T-helper 17 cell (primary cell): Measurements from ENCODE around the gene COX6A1. TPM values are rescaled to one million over a fixed set of nuclear protein-coding genes. Genes with fewer than 3 reads are reported as not detected.
A peak's percentile ranks its signal among the peaks of the same experiment; 100 is the strongest.
"Not testable (repeated sequence)": the region's sequence is repeated elsewhere in the genome, so short reads cannot be mapped to it uniquely, and the experiment has no call there.

Source experiments
- ATAC-seq: fragments of 150-1000 bp; cut with Tn5 transposase; 2 replicates; pipeline ENCODE4 v1.10.0; 2021; ENCODE audit warnings: mild to moderate bottlenecking, moderate library complexity
- DNase-seq, 3 donors: peaks; one replicate each; pipeline versions ENCODE4 v3.0.0 to v3.0.0-alpha.2; 2020 to 2021
- H3K9me3 ChIP-seq: one replicate; pipeline ENCODE4 v1.7.0; 2013; ENCODE audit warnings: low read length, mild to moderate bottlenecking; ENCODE audit not compliant: control insufficient read depth, poor library complexity, severe bottlenecking
- H3K27ac Mint-ChIP-seq: one replicate; pipeline ENCODE4 v1.8.0; 2022; ENCODE audit warnings: mild to moderate bottlenecking, moderate library complexity, mixed read lengths
- H3K27me3 Mint-ChIP-seq: one replicate; pipeline ENCODE4 v1.8.0; 2022; ENCODE audit warnings: mixed read lengths
- H3K36me3 Mint-ChIP-seq: one replicate; pipeline ENCODE4 v1.8.0; 2022; ENCODE audit warnings: low read depth, mixed read lengths
- H3K4me1 Mint-ChIP-seq: one replicate; pipeline ENCODE4 v1.8.0; 2022; ENCODE audit warnings: mild to moderate bottlenecking, mixed read lengths
- H3K4me3 Mint-ChIP-seq: one replicate; pipeline ENCODE4 v1.8.0; 2022; ENCODE audit warnings: mild to moderate bottlenecking, moderate library complexity, mixed read lengths
- total RNA-seq, 4 donors: library from RNA in 2 of 4; stranded (reverse) in 2 of 4; gene quantifications; one replicate each; pipeline ENCODE4 v1.2.3 and lab custom pipeline; 2022 to 2026

COX6A1 gene
- total RNA-seq, 2 donors from 2014 or later = 136 to 144 TPM

DNA sequence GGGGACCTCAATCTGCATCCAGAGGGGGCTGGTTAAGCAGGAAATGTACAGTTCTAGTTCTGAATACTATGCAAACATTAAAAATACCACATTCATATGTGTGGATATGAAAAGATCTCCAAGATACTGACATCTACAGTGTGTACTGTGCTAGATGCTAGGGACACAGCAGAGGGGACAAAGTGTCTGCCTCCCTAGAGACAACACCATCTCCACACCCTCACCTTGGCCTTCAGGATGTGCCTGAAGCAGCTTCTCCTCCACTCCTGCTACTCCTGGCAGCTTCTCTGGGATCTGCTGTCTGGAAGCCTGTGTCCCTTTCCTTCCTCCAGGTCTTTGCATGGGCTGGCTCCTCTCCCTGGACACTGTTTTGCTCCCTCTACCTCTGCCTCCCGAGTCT lies 42.3 kb downstream of the COX6A1 start:
- Mint-ChIP-seq H3K27me3 (no peaks in the 10 kb centered on the region), H3K36me3 (no peaks in the 10 kb centered on the region), H3K27ac (no peak overlapping the region), H3K4me1 (peaks cover 14% of the 10 kb centered on the region), H3K4me3 (no peak overlapping the region)
- DNase-seq (no peak), ATAC-seq (no peak)
- H3K9me3 ChIP-seq = no peaks in the 10 kb centered on the region

DNA sequence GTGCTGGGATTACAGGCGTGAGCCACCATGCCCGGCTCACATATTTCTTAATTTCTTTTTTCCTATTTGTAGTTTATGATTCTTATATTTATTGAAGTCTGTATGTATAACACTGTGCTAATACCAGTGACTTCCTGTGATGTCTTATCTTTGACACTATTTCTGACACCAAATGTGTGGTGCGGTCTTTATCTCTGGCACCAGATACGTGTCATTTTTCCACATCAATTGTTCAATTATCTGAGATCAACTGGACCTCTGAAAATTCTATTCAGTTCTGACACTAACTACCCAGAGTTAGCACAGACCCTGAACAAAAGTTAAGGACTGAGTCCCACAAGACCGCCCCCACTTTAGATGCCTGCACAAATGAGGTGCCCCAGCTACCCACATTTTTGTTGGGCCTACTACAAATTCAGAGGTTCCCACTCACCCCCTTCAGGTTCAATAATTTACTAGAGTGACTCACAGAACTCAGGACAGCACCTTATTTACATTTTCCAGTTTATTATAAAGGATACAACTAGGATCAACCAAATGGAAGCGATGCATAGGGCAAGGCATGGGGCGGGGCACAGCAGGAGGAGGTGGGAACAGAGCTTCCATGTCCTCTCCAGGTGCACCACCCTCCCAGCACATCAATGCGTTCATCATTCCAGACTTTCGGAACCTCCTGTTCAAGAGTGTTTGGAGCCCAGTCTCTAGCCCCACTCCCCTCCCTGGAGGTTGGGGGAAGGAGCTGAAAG lies 43.3 kb downstream of the COX6A1 start:
- H3K27ac Mint-ChIP-seq = no peak overlapping the region
- DNase-seq (no peak), ATAC-seq (no peak)
- no peak overlapping the region for H3K4me3 Mint-ChIP-seq
- H3K27me3 Mint-ChIP-seq = no peaks in the 10 kb centered on the region
- H3K4me1 Mint-ChIP-seq = peaks cover 14% of the 10 kb centered on the region
- H3K36me3 Mint-ChIP-seq = no peaks in the 10 kb centered on the region
- no peaks in the 10 kb centered on the region for H3K9me3 ChIP-seq

DNA sequence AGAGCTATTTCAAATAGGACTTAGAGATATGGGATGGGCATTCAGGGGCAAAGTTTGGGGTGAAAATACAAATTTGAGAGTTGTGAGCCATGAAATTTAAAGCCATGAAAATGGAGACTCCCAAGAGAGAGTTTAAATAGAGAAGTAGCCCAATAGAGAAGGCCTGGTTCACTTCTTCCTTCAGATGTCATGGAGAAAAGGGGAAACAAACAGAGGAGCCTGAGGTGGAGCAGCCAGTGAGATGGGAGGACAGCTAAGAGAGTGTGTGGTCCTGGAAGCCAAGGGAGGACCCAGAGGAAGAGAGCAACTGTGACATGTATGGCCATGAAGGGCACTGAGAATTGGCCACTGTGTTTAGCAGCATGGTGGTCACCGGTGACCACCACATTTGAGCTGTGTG lies 45.7 kb downstream of the COX6A1 start:
- peaks cover 17% of the 10 kb centered on the region for H3K4me1 Mint-ChIP-seq
- DNase-seq (no peak), ATAC-seq (no peak)
- no peaks in the 10 kb centered on the region for H3K9me3 ChIP-seq
- H3K4me3 Mint-ChIP-seq = no peak overlapping the region
- H3K27me3 Mint-ChIP-seq = no peaks in the 10 kb centered on the region
- no peak overlapping the region for H3K27ac Mint-ChIP-seq
- H3K36me3 Mint-ChIP-seq = no peaks in the 10 kb centered on the region

DNA sequence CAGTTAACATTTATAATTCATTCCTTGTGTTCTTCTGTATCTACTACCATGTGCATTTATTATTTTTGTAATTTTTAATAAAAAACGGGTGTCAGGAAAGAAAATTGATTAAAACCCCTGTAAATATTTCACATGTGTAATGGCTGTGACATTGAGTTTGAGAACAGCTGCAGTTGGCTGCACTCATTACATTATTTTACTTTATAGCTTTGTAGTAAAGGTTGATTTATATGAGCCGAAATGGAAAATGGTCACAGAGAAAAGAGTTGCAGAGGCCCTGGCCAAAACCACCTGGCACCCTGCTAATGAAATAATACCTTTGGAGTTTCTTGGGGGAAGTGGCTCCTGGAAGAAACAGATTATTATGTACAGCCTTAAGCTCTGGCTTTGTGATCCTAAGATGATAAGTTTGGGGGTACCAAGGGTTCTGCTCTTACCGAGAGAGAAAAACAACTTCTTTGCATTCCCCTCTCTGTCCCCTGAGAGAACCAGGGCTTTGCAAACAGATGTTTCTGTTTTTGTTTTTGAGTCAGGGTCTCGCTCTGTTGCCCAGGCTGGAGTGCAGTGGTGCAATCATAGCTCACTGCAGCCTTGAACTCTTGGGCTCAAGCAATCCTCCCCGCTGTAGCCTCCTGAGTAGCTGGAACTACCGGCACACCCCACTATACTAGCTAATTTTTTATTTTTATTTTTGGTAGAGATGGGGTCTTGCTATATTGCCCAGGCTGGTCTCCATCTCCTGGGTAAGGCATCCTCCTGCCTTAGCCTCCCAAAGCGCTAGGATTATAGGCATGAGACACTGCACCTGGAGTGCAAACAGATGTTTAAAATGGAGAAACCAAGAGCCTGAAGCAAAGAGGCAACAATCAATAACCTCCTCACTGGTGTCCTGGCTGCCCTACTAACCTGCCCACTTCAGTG lies 48.3 kb downstream of the COX6A1 start:
- Mint-ChIP-seq H3K36me3 (no peaks in the 10 kb centered on the region), H3K4me1 (peaks cover 17% of the 10 kb centered on the region), H3K27ac (no peak overlapping the region), H3K4me3 (no peak overlapping the region), H3K27me3 (no peaks in the 10 kb centered on the region)
- DNase-seq = no peak
- no peaks in the 10 kb centered on the region for H3K9me3 ChIP-seq
- no peak for ATAC-seq

DNA sequence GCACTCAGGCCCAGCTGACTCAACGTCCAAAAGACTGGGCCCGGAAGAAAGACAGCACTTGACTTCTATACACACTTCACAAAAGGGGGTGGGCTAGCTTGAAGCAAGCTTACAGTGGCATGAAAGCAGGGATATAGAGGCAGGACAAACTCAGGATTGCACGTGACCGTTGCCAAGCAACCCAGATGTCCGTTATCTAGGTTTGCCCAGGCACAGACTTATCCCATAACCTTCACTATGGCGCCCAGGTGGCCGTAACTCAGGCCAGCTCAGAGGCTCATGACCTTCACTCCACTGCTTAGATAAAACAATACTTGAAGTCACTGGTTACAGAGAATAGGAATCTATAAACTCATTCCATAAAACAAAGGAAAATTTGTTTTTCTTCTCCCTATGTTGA lies 49.6 kb downstream of the COX6A1 start:
- H3K9me3 ChIP-seq, H3K27me3 Mint-ChIP-seq, H3K4me3 Mint-ChIP-seq, ATAC-seq, H3K27ac Mint-ChIP-seq, H3K36me3 Mint-ChIP-seq, DNase-seq: not testable (repeated sequence)
- H3K4me1 Mint-ChIP-seq = peaks cover 18% of the 10 kb centered on the region

DNA sequence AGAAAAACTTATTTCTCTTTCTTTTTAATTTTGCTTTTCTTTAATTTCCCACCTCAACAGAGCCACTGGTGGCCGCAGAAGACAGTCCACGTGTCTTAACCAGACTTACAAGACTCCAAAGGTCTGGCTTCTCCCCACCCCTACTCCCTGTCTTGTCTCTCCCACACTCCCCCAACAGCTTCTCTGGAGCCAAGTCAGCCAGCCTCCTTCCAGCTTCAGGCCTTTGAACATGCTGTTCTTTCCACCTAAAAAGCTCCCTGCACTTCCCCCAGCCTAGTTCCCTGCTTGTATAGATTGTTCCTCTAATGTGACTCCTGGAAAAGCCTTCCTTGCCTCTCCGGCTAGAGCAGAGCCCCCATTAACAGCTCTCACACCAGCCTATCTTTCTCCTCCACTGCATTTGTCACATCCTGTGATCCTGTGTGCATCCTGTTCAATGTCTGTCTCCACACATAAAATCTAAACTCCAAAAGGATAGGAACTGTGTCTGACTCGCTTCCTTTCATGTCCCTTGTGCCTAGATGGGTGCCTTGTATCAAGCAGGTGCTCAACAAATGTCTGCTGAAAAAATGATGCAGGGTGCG lies 50.2 kb downstream of the COX6A1 start:
- ATAC-seq (no peak), DNase-seq (no peak)
- no peak overlapping the region for H3K4me3 Mint-ChIP-seq
- H3K9me3 ChIP-seq = no peaks in the 10 kb centered on the region
- H3K36me3 Mint-ChIP-seq = no peaks in the 10 kb centered on the region
- H3K27me3 Mint-ChIP-seq = no peaks in the 10 kb centered on the region
- H3K27ac Mint-ChIP-seq = peak overlapping the region; percentile 41
- peaks cover 18% of the 10 kb centered on the region for H3K4me1 Mint-ChIP-seq

DNA sequence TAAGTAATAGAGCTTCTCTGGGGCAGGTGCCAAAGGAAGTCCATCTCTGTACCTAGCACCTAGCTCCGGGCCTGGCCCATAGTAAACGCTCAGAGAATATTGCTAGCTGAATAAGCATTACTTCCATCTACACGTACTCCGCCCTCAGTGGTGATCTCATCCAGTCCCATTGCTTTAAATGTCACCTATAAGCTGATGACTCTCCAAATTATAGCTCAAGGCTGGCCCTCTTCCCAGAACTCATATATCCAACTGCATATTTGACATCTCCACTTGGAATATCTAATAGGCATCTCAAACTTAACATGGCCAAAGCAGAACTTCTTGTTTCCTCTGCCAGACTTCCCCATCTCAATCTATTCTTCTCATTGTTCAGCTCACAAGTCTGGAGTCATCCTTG lies 51.1 kb downstream of the COX6A1 start:
- no peaks in the 10 kb centered on the region for H3K9me3 ChIP-seq
- H3K4me1 Mint-ChIP-seq = peaks cover 9% of the 10 kb centered on the region
- DNase-seq = no peak
- H3K4me3 Mint-ChIP-seq = peak overlapping the region; percentile 43
- no peak overlapping the region for H3K27ac Mint-ChIP-seq
- ATAC-seq = no peak
- H3K36me3 Mint-ChIP-seq = no peaks in the 10 kb centered on the region
- no peaks in the 10 kb centered on the region for H3K27me3 Mint-ChIP-seq

DNA sequence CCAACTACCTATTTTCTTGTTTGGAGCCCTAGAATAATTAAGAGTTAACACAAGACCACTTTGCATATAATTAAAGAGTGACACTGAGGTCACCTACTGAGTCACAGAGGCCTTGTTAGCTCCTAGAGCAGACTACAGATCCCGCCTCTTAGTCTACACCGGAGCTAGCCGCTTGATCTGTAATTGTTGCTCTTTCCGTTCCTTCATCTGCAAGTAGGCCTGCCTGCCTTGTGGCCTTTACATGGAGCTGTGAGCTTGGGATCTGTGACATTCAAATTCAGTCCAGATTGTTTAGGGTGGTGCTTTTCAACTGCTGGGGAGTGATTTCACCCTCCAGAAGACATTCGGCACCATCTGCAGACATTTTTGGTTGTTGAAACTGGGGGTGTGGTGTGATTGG lies 52.4 kb downstream of the COX6A1 start:
- Mint-ChIP-seq H3K4me3 (no peak overlapping the region), H3K36me3 (no peaks in the 10 kb centered on the region), H3K4me1 (peaks cover 14% of the 10 kb centered on the region), H3K27ac (no peak overlapping the region), H3K27me3 (no peaks in the 10 kb centered on the region)
- ATAC-seq = no peak
- no peak for DNase-seq
- H3K9me3 ChIP-seq = no peaks in the 10 kb centered on the region

Other genes with a start within 250 kb of the COX6A1 start
- 100 to 1,000 TPM; 150 to 163 TPM for gene GCN1, start 243.4 kb upstream of the COX6A1 start, total RNA-seq
- gene RPLP0, start 237.0 kb upstream of the COX6A1 start, total RNA-seq = 1,000 to 10,000 TPM; 2,187 to 2,381 TPM
- gene PXN, start 172.4 kb upstream of the COX6A1 start, total RNA-seq = 100 to 1,000 TPM; 155 to 190 TPM
- gene RNU4-2, start 146.2 kb upstream of the COX6A1 start, total RNA-seq = over 10,000 TPM; 12,026 to 15,039 TPM
- 1,000 to 10,000 TPM; 2,168 to 2,286 TPM for gene RNU4-1, start 144.9 kb upstream of the COX6A1 start, total RNA-seq
- gene SIRT4, start 135.8 kb upstream of the COX6A1 start, total RNA-seq = 1 to 10 TPM in 1 of 2 donors, under 1 TPM in 1; 0.45 to 1.4 TPM
- not detected for gene PLA2G1B, start 110.3 kb upstream of the COX6A1 start, total RNA-seq
- not detected for gene MSI1, start 68.9 kb upstream of the COX6A1 start, total RNA-seq
- 10 to 100 TPM; 18.6 to 21.9 TPM for gene TRIAP1, start 8.3 kb downstream of the COX6A1 start, total RNA-seq
- 10 to 100 TPM; 15.6 to 18.7 TPM for gene GATC, start 8.3 kb downstream of the COX6A1 start, total RNA-seq
- 100 to 1,000 TPM; 122 to 124 TPM for gene SRSF9, start 31.6 kb downstream of the COX6A1 start, total RNA-seq
- 10 to 100 TPM; 70.2 to 72.2 TPM for gene DYNLL1, start 58.0 kb downstream of the COX6A1 start, total RNA-seq
- 10 to 100 TPM; 11.7 to 11.8 TPM for gene COQ5, start 91.0 kb downstream of the COX6A1 start, total RNA-seq
- gene RNF10, start 96.2 kb downstream of the COX6A1 start, total RNA-seq = 100 to 1,000 TPM; 372 to 430 TPM
- 10 to 100 TPM; 26.8 to 28.7 TPM for gene POP5, start 143.3 kb downstream of the COX6A1 start, total RNA-seq
- gene CABP1, start 202.5 kb downstream of the COX6A1 start, total RNA-seq = not detected
- 10 to 100 TPM; 21.8 to 31.0 TPM for gene MLEC, start 249.0 kb downstream of the COX6A1 start, total RNA-seq